Measurements from ENCODE around the gene CBX8.

Gene CBX8

DNA sequence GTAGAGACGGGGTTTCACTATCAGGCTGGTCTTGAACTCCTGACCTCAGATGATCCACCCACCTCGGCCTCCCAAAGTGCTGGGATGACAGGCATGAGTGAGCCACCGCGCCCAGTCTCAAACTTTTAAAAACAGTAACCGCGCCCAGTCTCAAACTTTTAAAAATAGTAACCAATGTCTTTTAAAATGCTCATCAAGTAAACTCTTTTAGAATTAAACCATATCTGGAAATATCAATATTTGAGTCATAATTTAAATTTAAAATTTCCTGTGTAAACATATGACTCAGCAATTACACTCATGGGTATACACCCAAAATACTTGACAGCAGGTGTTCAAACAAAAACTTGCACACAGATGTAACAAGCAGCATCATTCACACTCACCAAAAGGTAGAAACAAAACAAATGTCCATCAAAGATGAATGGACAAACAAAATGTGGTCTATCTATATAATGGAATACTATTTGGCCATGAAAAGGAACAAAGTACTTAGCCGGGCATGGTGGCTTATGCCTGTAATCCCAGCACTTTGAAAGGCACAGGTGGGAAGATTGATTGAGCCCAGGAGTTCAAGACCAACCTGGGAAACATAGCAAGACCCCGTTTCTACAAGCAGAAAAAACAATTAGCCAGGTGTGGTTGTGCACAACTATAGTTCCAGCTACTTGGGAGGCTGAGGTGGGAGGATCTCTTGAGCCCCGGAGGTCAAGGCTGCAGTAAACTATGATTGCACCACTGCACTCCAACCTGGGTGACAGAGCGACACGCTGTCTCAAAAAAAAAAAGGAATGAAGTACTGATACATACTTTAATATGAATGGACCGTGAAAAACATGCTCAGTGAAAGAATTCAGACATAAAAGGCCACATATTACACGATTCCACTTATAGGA is 46.0 kb downstream of the CBX8 start:
- DNase-seq (ENCODE audit: low read depth in 2 of 2), result no peak

DNA sequence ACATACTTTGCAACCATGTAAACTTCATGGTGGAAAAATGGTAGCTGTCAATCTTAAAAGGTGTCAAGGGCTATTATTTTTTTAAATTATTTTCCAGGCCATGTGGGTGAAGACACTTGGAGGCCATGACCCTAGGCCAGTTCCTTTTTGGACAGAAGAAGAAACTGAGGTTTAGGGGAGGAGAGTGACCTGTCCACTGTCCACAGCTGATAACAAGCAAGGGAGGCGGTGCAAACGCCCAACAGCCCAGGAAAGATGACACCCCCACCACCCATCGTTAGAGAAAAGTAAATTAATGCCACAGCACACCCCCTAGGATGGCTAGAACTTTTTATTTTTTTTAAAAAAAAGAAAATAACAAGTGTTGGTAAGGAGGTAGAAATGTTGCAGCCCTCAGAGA is 46.9 kb downstream of the CBX8 start:
- no peak for DNase-seq (ENCODE audit: low read depth in 2 of 2)

DNA sequence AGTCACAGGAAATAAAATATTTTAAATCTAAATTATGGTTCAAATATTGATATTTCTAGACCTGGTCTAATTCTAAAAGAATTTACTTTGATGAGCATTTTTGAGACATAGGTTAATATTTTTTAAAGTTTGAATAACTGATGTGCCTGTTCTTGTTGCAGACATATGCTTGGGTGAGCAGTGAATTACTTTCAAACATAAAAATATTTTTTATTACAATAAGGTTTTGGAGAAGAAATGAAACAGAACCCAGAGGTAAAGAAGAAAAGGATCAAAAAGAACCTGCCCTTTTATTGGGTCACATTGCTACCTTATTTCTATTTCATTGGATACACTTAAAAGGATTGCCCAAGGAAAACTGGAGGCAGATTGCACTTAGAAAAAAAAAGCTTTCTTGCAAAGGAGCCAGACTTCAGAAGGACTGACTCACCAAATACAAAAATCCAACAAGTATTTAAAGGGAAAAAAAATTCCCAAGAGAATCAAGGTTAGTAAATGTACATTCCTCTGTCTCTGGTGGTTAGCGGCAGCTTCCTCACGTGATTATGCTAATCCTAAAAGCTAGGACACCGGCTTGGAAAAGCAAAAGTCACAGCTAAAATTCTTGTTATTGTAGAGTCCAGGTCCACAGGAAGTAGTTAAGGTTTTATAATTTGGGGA is 47.6 kb downstream of the CBX8 start:
- DNase-seq (ENCODE audit: low read depth in 2 of 2), result no peak

DNA sequence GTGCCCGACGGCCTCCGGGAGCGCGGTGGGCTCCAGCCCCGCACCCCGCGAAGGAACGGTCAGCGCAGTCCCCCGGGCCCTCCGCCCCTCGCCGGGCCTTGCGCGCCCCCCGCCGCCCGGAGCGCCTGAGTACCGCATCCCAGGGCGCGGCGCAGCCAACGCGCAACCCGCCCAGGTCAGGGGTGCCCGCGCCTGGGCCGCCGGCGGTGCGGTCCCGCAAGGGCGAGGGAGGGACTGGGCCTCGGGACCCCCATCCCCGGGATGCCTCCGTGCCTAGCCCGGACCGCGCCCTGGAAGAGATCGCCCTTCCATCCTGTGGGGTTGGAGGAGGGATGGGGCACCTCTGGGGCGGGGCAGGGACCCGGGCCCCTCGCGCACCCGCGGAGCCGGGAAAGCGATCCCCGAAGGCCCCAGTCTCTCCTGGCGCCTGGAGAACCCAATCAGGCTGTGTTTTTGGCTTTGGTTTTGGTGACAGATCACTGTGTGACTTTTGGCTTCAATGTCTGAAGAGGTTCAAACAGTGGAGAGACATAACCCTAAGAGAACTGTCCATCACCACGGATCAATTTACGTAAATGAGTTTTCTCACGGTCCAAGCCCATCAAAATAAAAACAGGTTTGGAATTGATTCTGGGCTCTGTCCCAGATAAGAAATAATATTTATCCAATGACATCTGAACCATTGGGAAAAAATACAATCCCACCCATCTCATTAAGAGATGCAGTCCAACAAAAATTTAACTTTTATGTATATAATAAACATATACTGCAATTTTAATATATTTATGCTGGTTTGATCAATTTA is 48.4 kb downstream of the CBX8 start:
- no peak for DNase-seq (ENCODE audit: low read depth in 2 of 2)

DNA sequence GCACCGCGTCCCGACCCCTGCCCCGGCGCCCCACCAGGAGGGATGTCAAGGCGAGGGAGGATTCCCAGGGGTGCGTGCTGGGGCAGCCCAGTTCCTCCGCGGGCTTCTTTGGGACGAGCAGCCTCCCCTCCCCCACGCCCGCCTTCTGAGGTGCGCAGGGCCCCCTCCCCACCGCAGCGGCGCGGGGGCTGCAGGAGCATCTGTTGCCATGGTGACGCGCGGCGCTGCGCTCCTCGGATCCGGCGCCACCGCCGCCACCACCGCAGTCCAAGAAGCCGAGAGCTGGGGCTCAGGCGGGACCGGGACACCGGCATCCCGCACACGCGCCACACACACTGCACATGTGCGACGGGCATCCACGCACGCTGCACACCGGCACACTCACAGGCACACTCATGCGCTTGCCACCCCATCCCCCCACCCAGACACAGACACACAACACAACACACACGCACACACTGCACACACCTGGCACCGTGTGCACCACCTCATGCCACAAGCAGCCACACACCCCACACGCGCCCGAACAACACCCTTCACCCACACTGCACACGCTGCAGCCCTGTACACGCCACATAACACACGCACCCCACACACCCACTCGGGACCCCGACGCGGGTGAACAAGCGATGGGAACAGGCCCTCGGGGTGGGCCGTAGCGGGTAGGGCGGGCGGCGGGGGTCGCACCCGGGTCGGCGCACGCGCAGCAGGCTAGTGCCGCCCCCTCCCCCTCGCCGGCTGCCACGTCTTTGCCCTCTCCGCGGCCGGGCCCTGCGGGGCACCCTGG is 49.2 kb downstream of the CBX8 start:
- no peak for DNase-seq (ENCODE audit: low read depth in 2 of 2)

DNA sequence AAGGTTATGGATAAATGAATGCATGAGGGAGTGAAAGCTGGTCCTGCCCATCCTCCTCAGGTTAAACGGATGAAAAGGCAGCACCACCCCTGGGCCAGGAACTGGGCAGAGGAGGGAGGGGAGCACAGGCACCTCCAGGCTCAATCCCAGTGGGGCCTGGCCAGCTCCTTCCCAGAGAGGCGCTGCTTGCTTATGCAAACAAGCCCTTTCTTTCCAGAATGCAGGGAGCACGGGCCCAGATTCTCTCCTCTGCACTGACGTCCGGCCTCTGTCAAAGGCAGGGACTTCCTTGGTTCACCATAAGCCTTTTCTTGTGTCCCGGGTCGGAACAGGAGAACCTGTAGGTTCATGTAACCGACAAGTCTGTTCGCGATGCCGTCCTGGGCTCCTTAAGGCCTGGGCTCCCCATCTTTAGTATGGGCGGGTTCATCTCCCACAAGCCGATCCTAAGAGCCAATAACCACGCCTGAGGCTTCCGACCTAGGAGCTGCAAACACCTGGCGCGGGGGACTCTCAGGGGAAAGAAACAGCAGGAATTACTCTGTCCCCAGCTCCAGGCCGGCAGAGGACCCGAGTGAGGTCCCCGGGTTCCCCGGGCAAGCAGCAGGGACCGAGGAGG is 49.9 kb downstream of the CBX8 start:
- no peak for DNase-seq (ENCODE audit: low read depth in 2 of 2)

DNA sequence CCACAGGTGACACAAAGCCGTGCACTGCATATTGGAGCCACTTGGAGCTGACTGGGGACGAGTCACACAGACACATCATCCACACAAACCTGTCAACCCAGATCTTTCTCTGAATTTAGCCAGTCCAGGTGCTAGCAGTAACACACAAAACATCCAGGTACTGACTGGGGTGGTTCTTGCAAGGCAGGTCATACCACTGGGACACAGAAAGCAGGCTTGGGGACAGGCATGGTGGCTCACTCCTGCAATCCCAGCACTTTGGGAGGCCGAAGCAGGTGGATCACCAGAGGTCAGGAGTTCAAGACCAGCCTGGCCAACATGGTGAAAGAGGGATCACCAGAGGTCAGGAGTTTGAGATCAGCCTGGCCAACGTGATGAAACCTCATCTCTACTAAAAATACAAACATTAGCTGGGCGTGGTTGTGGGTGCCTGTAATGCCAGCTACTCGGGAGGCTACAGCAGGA is 51.2 kb downstream of the CBX8 start:
- DNase-seq (ENCODE audit: low read depth in 2 of 2), result no peak

DNA sequence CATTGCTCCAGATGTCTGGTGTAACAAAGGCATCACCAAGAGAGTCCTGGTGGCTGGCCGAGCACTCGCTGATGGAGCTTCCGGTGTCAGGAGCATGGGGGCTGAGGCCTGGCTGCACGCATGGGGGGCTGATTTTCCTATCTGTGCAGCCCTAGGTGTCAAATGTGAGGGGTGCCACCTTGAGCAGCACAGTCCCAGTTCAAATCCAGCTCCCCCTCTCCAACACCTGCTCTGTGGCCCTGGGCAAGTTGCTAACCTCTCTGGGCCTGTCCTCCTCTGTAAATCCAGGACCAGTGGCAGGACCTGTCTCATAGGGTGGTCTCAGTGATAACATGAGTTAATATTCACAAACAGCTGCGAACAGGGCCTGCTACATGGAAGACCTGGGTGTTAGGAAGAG is 53.3 kb downstream of the CBX8 start:
- no peak for DNase-seq (ENCODE audit: low read depth in 2 of 2)

DNA sequence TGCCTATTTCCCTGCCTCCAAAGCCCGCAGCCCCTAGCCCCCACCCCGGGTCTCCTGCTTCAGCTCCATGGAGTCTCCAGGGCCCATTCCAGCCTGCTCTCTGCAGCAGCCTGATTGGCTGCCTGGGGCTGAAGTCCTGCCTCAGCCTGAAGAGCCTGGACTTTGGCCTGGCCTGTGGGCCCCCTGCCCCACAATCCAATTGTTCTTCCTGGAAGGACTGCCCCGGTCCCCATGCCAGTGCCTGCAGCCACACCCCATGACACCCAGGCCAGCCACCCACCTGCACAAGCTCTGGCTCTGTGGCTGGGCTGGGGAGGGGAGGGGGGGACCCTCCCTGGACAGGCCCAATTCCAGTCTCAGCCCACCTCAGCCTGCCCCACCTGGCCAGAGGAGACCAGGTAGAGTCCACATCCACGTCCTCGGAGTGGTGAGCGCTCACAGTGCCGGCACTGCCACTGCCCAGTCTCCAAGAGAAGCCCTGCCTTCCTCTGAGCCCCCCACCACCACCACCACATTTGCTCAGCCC is 53.9 kb downstream of the CBX8 start:
- DNase-seq (ENCODE audit: low read depth in 2 of 2), result no peak

DNA sequence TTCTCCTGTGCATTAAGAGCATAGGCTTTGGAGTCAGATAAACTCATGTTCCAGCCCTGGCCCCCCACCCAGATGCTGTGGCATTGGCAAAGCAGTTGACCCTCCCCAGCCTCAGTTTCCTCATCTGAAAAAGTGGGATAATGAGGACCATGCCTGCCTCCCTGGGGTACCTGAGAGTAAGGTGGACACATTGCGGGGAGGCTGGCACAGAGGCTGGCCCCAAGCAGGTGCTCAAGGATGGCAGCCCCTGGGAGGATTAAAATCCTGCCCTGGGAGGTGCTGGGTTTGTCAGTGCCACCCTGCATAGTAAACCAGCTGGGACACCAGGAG is 54.3 kb downstream of the CBX8 start:
- DNase-seq (ENCODE audit: low read depth in 2 of 2), result no peak
